Endometrium (tissue), 2 donors: ENCODE results near the gene PROC.
"Not testable (repeated sequence)": the region's sequence is repeated elsewhere in the genome, so short reads cannot be mapped to it uniquely, and the experiment has no call there.

Experiments
- FAIRE-seq: peaks from 2 replicates; lab custom pipeline; 2012; peaks lifted over from hg19 to GRCh38; lab: Jason Lieb, UNC
- donor health status: control.
- donor health status: control.

The PROC gene

GRCh38 chr2:127427376-127428056, 9.3 kb downstream of the PROC start:
- no peak for FAIRE-seq

- no peak for FAIRE-seq
These were observed 10.0 kb downstream of the PROC start for GRCh38 chr2:127428057-127428814.

GRCh38 chr2:127428815-127429109, 10.5 kb downstream of the PROC start:
- FAIRE-seq, result no peak

- no peak for FAIRE-seq
These were observed 11.1 kb downstream of the PROC start for GRCh38 chr2:127429291-127429690.

GRCh38 chr2:127429844-127430425, 11.7 kb downstream of the PROC start:
- no peak for FAIRE-seq

GRCh38 chr2:127431408-127432023, 13.3 kb downstream of the PROC start:
- FAIRE-seq, result no peak

- no peak for FAIRE-seq
These were observed 16.3 kb downstream of the PROC start for GRCh38 chr2:127434515-127434914.

GRCh38 chr2:127437056-127437455, 18.8 kb downstream of the PROC start:
- FAIRE-seq, result no peak

- no peak for FAIRE-seq
These were observed 19.8 kb downstream of the PROC start for GRCh38 chr2:127437781-127438726.

GRCh38 chr2:127439343-127439742, 21.1 kb downstream of the PROC start:
- FAIRE-seq, result no peak

GRCh38 chr2:127448526-127448925, 30.3 kb downstream of the PROC start:
- no peak for FAIRE-seq

- no peak for FAIRE-seq
These were observed 31.2 kb downstream of the PROC start for GRCh38 chr2:127449414-127449813.

GRCh38 chr2:127449898-127450297, 31.7 kb downstream of the PROC start:
- no peak for FAIRE-seq

GRCh38 chr2:127451981-127452380, 33.8 kb downstream of the PROC start:
- FAIRE-seq, result no peak

GRCh38 chr2:127452423-127452822, 34.2 kb downstream of the PROC start:
- FAIRE-seq, result not testable (repeated sequence)

- no peak for FAIRE-seq
These were observed 34.8 kb downstream of the PROC start for GRCh38 chr2:127453013-127453391.

GRCh38 chr2:127453392-127454171, 35.4 kb downstream of the PROC start:
- FAIRE-seq, result no peak

GRCh38 chr2:127454595-127455565, 36.7 kb downstream of the PROC start:
- FAIRE-seq, result no peak

- no peak for FAIRE-seq
These were observed 37.6 kb downstream of the PROC start for GRCh38 chr2:127455566-127456493.
